DLD1 (cell line): ENCODE data around the gene RBP7.

ENCODE experiments used
- in situ Hi-C: cut with HindIII; loops from 2 replicates; pipeline ENCODE4 v1.10.0; 2017; ENCODE audit warnings: low sequenced_read_pairs

The RBP7 gene

GRCh38 chr1:10064416-10065343, 67.7 kb downstream of the RBP7 start:
- in situ Hi-C loops, result no loop called here

- in situ Hi-C loops, result no loop called here
These were observed 68.3 kb downstream of the RBP7 start for GRCh38 chr1:10065344-10065685.
